Progenitor cell of endocrine pancreas (in vitro differentiated cells): ENCODE measurements around the gene CPLX1. TPM values are rescaled to one million over a fixed set of nuclear protein-coding genes. Genes with fewer than 3 reads are reported as not detected.
"Not testable (repeated sequence)": the region's sequence is repeated elsewhere in the genome, so short reads cannot be mapped to it uniquely, and the experiment has no call there.

Source experiments
- DNase-seq: peaks from one replicate; pipeline ENCODE4 v3.0.0; 2021; ENCODE audit warnings: low spot score; ENCODE audit not compliant: unreplicated experiment
- H3K27ac Mint-ChIP-seq: 2 replicates; pipeline ENCODE4 v1.8.0; 2021; ENCODE audit warnings: mild to moderate bottlenecking, moderate library complexity, mixed read lengths
- H3K27me3 Mint-ChIP-seq: 2 replicates; pipeline ENCODE4 v1.8.0; 2021; ENCODE audit warnings: mixed read lengths
- H3K36me3 Mint-ChIP-seq: 2 replicates; pipeline ENCODE4 v1.8.0; 2022; ENCODE audit warnings: mixed read lengths; ENCODE audit not compliant: insufficient read depth
- H3K4me1 Mint-ChIP-seq: 2 replicates; pipeline ENCODE4 v1.8.0; 2021; ENCODE audit warnings: low read depth, mixed read lengths
- H3K4me3 Mint-ChIP-seq: 2 replicates; pipeline ENCODE4 v1.8.0; 2021; ENCODE audit warnings: low read depth, mild to moderate bottlenecking, moderate library complexity, mixed read lengths
- H3K9me3 Mint-ChIP-seq: 2 replicates; pipeline ENCODE4 v1.8.0; 2021; ENCODE audit warnings: low read depth, mixed read lengths
- CTCF ChIP-seq: fragments of 200-600 bp; sonication (generic); IDR thresholded peaks from one replicate; pipeline ENCODE4 v1.5.0; 2021; ENCODE audit warnings: antibody characterized with exemption, mild to moderate bottlenecking; ENCODE audit not compliant: unreplicated experiment
- total RNA-seq: library from RNA; stranded (reverse); gene quantifications from 2 replicates; pipeline ENCODE4 v1.2.1, GENCODE V29; 2021

Gene CPLX1
- total RNA-seq, 1 donor from 2014 or later = 1.4 TPM

- no peak for TF ChIP-seq CTCF
- Mint-ChIP-seq H3K4me3 (no peak overlapping the region), H3K36me3 (peaks cover 23% of the 10 kb centered on the region), H3K9me3 (peaks cover 3% of the 10 kb centered on the region), H3K27ac (no peak overlapping the region), H3K27me3 (no peaks in the 10 kb centered on the region), H3K4me1 (no peaks in the 10 kb centered on the region)
- DNase-seq = no peak
Observed at GRCh38 chr4:739569-739968, 86.4 kb downstream of the CPLX1 start.

- no peak overlapping the region for H3K4me3 Mint-ChIP-seq
- no peak for DNase-seq
- H3K4me1 Mint-ChIP-seq = no peaks in the 10 kb centered on the region
- no peaks in the 10 kb centered on the region for H3K9me3 Mint-ChIP-seq
- peaks cover 19% of the 10 kb centered on the region for H3K36me3 Mint-ChIP-seq
- H3K27ac Mint-ChIP-seq = no peak overlapping the region
- no peak for TF ChIP-seq CTCF
- no peaks in the 10 kb centered on the region for H3K27me3 Mint-ChIP-seq
Observed at GRCh38 chr4:738781-739280, 87.1 kb downstream of the CPLX1 start.

- not testable (repeated sequence) for DNase-seq, H3K4me1 Mint-ChIP-seq, H3K27me3 Mint-ChIP-seq, H3K27ac Mint-ChIP-seq, H3K9me3 Mint-ChIP-seq, H3K4me3 Mint-ChIP-seq
- H3K36me3 Mint-ChIP-seq = peaks cover 15% of the 10 kb centered on the region
Observed at GRCh38 chr4:736561-736960, 89.4 kb downstream of the CPLX1 start.

- no peak for TF ChIP-seq CTCF
- Mint-ChIP-seq H3K36me3 (peaks cover 18% of the 10 kb centered on the region), H3K9me3 (no peaks in the 10 kb centered on the region), H3K27me3 (no peaks in the 10 kb centered on the region), H3K4me1 (no peaks in the 10 kb centered on the region), H3K27ac (no peak overlapping the region), H3K4me3 (no peak overlapping the region)
- no peak for DNase-seq
Observed at GRCh38 chr4:735583-735982, 90.3 kb downstream of the CPLX1 start.

Other genes with a start within 250 kb of the CPLX1 start
- gene TMEM271, start 249.8 kb downstream of the CPLX1 start, total RNA-seq = not detected in 2 replicates
- gene PDE6B, start 200.6 kb downstream of the CPLX1 start, total RNA-seq = 10.4 TPM in 2 replicates
- 235 and 236 TPM in 2 replicates for gene ATP5ME, start 151.9 kb downstream of the CPLX1 start, total RNA-seq
- 22.6 and 23.7 TPM in 2 replicates for gene MYL5, start 151.6 kb downstream of the CPLX1 start, total RNA-seq
- 12.9 and 13.1 TPM in 2 replicates for gene SLC49A3, start 137.0 kb downstream of the CPLX1 start, total RNA-seq
- gene PCGF3, start 120.3 kb downstream of the CPLX1 start, total RNA-seq = 79.8 and 87.9 TPM in 2 replicates
- 116 and 119 TPM in 2 replicates for gene GAK, start 106.2 kb upstream of the CPLX1 start, total RNA-seq
- gene TMEM175, start 106.3 kb upstream of the CPLX1 start, total RNA-seq = 29.1 and 30.6 TPM in 2 replicates
- gene DGKQ, start 147.4 kb upstream of the CPLX1 start, total RNA-seq = 21.6 and 24.9 TPM in 2 replicates
- 79.4 and 87.0 TPM in 2 replicates for gene IDUA, start 160.9 kb upstream of the CPLX1 start, total RNA-seq
- 2.6 and 3.3 TPM in 2 replicates for gene SLC26A1, start 167.3 kb upstream of the CPLX1 start, total RNA-seq
- gene FGFRL1, start 185.5 kb upstream of the CPLX1 start, total RNA-seq = 121 and 126 TPM in 2 replicates